ENCODE data around the gene FIGNL1.
A peak's percentile ranks its signal among the peaks of the same experiment; 100 is the strongest.

- TF ChIP-seq CTCF (conservative IDR thresholded peaks at IDR 0.05; ENCODE audit: low read length) (peak; percentile 33; the same call in 1 of the 2 replicates), EZH2phosphoT487 (IDR thresholded peaks at IDR 0.05; ENCODE audit: borderline replicate concordance) (no peak)
Measured at GRCh38 chr7:50404392-50404791, 45.8 kb downstream of the FIGNL1 start.

All from Loucy (cell line).